ENCODE data around the gene STRAP.

- TF ChIP-seq CHD1 (IDR thresholded peaks at IDR 0.05; ENCODE audit: low read length) (no peak), POLR2A (conservative IDR thresholded peaks at IDR 0.05) (no peak), ATF2 (CRISPR knock-in tag; IDR thresholded peaks at IDR 0.05) (no peak), ZFP36 (IDR thresholded peaks at IDR 0.05; ENCODE audit: low read depth, low read length, partially characterized antibody) (no peak), CTCF (IDR thresholded peaks at IDR 0.05 in 2 of 3, conservative IDR thresholded peaks at IDR 0.05 in 1 of 3; ENCODE audit: insufficient read depth in 2 of 3, low read depth in 1 of 3, low read length in 3 of 3) (peak in 1 of 3 experiments; percentile 60; a peak in 2 of 6 replicates), RERE (CRISPR knock-in tag; IDR thresholded peaks at IDR 0.05; ENCODE audit: borderline replicate concordance) (no peak), ZNF77 (CRISPR knock-in tag; IDR thresholded peaks at IDR 0.05) (no peak), ZBTB26 (CRISPR knock-in tag; IDR thresholded peaks at IDR 0.05) (no peak), FOXJ2 (tag; IDR thresholded peaks at IDR 0.05) (no peak), MYBL2 (IDR thresholded peaks at IDR 0.05; ENCODE audit: low read depth) (no peak), MYBL2 (CRISPR knock-in tag; IDR thresholded peaks at IDR 0.05; ENCODE audit: borderline replicate concordance) (no peak)
Observed at GRCh38 chr12:15899282-15899870, 17.2 kb downstream of the STRAP start.
